Glomerular visceral epithelial cell (primary cell): ENCODE results near the gene CEP192.
A peak's percentile ranks its signal among the peaks of the same experiment; 100 is the strongest.
"Not testable (repeated sequence)": the region's sequence is repeated elsewhere in the genome, so short reads cannot be mapped to it uniquely, and the experiment has no call there.

Source experiments
- DNase-seq: peaks from one replicate; pipeline ENCODE4 v3.0.0-alpha.2; 2016; ENCODE audit errors: extremely low spot score

The CEP192 gene

GRCh38 chr18:13035249-13035914, 44.2 kb downstream of the CEP192 start:
- peak; percentile 13 for DNase-seq

- DNase-seq = peak; percentile 12
These were observed 45.6 kb downstream of the CEP192 start for GRCh38 chr18:13036622-13037320.

- no peak for DNase-seq
These were observed 48.6 kb downstream of the CEP192 start for GRCh38 chr18:13039806-13040205.

DNA sequence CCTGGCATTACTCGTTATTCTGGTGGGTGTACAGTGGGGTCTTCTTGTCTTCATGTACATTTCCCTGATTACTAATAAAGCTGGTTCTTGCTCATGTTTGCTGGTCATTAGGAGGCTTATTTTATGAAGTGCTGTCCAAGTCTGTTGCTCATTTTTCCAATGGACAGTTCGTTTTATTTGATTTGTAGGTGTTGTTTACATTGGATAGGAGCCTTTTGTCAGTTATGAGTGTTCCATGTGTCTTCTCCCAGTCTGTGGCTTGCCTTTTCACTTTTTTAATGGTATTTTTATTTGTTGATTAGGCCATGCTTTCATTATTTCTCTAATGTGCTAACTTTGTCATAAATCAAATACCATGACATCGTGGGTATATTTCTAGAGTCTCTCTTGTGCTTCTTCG, 51.9 kb downstream of the CEP192 start:
- DNase-seq = no peak

GRCh38 chr18:13048061-13048595, 57.0 kb downstream of the CEP192 start:
- no peak for DNase-seq

DNA sequence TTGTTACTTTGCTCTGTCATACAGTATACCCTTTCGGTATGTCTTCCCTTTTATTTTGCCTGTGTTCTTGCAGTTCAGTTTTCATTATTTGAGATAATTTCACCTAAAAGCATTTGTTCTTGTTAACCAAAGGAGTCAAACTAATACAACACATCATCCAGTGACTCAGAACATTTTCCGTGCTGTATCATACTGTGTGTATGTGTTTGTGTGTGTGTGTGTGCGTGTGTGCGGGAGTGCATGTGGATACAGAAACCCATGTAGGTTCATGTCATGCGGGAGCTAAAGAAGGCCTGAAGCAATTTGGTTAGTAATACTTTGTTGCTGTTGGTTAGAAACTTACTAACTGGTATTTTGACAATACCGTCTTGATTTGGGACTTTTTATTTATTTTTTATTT, 60.0 kb downstream of the CEP192 start:
- DNase-seq = no peak

- DNase-seq = no peak
These were observed 60.8 kb downstream of the CEP192 start for GRCh38 chr18:13051950-13052349.

- DNase-seq = no peak
These were observed 63.2 kb downstream of the CEP192 start for GRCh38 chr18:13054336-13054735.

DNA sequence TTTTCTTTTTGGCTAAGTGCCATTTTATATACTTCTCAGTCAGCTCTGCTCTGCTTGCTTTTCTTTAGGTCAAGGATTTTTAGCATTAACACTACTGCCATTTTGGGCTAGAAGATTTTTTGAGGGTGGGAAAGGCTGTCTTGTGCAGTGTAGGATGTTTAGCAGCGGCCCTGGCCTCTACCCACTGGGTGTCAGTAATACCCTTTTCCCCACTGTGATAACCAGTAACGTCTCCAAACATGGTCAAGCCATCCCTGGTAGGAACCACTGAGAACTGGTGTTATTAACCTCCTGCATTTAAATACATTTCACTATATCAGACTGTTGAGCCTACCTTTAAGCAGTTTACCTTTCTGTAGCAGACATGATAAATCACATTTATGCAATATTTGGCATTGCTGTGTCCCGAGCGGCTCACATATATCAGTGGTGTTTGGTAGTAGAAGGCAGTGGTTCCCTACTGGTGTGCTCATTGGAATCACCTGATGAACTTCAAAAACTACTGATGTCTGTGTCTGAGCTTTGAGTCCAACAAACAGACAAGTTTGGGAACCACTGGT, 70.5 kb downstream of the CEP192 start:
- no peak for DNase-seq

DNA sequence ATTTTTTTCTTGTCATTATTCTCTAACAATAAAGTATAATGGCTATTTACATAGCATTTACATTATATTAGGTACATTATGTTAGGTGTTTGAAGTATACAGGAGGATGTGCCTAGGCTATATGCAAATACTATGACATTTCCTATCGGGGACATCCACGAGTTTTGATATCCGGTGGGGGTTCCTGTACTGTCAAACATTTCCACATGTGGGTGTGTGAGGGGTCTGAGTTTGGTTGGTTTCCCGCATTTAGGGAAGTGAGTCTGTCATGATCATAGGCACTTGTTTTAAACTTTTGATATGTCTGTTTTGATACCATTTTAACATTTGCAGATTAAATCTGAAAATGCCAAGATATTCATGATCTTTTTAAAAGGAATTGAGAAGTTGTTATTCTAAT, 76.0 kb downstream of the CEP192 start:
- DNase-seq = no peak

- DNase-seq = no peak
These were observed 76.8 kb downstream of the CEP192 start for GRCh38 chr18:13067966-13068365.

DNA sequence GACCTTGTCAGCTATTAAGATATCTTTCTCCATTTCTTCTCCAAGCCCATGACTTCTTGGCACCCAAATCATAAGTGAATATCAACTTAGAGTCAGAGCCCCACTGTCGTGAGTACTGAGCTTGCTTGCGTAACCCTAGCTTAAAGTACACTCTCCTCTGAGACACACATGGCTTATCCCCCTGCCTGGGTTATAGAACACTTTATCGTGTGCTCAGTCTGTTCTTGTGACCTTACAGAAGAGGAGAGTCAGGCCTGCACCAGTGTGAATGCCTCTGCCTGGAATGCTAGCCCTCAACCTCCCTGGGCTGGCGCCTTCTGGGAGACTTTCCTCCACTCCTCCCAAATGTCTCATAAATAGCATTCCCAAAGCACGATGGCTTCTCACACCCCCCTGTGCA, 79.3 kb downstream of the CEP192 start:
- DNase-seq = no peak

- DNase-seq = no peak
These were observed 85.7 kb downstream of the CEP192 start for GRCh38 chr18:13076886-13077285.

GRCh38 chr18:13077473-13077872, 86.3 kb downstream of the CEP192 start:
- DNase-seq = no peak

DNA sequence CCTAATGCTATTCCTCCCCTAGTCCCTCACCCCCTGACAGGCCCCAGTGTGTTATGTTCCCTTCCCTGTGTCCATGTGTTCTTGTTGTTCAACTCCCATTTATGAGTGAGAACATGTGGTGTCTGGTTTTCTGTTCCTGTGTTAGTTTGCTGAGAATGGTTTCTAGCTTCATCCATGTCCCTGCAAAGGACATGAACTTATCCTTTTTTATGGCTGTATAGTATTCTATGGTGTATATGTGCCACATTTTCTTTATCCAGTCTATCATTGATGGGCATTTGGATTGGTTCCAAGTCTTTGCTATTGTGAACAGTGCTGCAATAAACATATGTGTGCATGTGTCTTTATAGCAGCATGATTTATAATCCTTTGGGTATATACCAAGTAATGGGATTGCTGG, 86.9 kb downstream of the CEP192 start:
- DNase-seq = not testable (repeated sequence)

- no peak for DNase-seq
These were observed 95.7 kb downstream of the CEP192 start for GRCh38 chr18:13086906-13087305.

GRCh38 chr18:13095466-13095865, 104.3 kb downstream of the CEP192 start:
- DNase-seq = no peak

DNA sequence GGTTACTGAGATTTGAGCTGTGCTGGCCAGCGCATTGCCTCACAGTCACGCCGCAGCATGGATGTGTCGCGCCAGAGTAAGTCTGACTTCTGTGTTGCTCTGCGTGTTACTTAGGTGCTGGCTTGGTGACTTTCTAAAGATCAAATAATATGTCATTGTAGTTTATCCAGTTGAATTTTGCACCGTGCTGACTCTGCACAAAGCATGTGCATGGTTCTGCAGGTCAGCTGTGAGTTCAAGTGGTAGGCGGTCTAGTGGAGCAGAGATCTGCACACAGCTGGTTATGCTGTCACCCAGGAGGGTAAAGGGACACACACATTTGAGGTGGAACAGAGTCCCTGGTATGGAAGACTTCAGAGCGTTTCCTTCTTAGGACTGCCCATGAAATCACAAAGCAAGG, 105.1 kb downstream of the CEP192 start:
- no peak for DNase-seq

DNA sequence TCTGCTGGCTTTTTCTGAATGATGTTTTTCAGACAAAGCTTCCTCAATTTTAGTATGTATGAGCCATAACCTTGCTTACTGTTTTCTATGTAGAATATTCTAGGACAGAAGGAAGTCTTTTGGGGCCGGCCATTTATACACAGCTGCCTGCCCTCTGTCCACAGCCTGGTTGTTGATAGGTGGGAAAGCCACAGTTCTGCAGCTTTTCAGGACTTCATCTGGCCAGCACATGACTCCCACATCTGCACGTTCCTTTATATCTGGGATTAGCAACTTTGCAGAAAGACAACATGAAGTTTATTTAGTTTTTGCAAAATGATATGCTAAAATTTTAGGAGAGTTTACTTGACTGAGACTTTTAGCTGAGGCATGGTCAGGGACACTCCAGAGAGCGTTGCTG, 105.6 kb downstream of the CEP192 start:
- no peak for DNase-seq

- DNase-seq = not testable (repeated sequence)
These were observed 106.9 kb downstream of the CEP192 start for GRCh38 chr18:13098104-13098503.

DNA sequence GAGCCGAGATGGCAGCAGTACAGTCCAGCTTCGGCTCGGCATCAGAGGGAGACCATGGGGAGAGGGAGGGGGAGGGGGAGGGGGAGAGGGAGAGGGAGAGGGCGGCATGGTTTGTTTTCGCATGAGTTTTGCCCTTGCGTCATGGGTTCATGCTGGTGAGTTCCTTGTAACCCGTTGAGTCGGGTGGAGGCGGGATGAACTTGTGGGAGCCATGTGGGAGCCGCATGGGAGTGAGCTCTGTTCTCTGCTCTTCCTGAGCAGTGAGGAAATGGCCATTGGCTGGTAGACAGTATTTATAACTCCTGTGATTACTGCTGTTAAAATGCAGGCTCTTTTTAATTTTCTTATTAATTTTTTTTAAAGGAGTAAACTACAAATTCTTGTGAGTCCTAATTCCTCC, 108.0 kb downstream of the CEP192 start:
- DNase-seq = no peak

DNA sequence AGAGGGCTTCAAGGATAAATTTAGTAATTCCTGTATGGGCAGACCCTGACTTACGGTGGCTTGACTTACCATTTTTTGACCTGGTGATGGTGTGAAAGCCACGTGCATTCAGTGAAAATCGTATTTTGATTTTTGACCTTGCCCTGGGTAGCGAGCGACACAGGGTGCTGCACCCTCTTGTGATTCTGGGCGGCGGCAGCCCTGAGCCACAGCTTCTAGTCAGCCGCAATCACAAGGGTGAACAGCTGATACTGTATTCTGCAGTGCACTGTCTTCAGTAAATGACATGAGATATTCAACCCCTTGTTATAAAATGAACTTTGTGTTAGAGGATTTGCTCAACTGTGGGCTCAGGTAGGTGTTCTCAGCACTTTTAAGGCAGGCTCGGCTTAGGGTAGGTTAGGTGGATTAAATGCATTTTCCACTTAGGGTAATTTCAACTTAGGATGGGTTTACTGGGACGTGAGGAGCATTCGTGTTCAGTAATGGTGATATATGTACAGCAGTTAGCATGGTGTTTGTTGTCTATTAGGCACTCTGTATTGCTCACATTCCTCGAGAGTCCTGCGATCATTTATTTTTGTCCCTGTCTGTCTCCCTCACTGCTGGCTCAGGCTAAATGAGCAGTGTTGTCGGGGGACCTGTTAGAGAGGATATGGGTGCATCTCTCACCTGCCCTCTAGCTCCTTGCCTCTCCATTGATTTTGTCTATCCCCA, 109.9 kb downstream of the CEP192 start:
- no peak for DNase-seq
